SK-N-MC (cell line): ENCODE measurements around the gene CLASP1.

Source experiments
- DNase-seq: peaks from one replicate; pipeline ENCODE4 v3.0.0-alpha.2; 2011; ENCODE audit warnings: low read depth, low spot score
- H3K27ac ChIP-seq: fragments of 200-600 bp; sonication (generic); 2 replicates; pipeline ENCODE4 v1.5.1; 2016; ENCODE audit warnings: mixed run types
- H3K36me3 ChIP-seq: fragments of 200-600 bp; sonication (generic); 2 replicates; pipeline ENCODE4 v1.6.1; 2017; ENCODE audit warnings: antibody characterized with exemption, low read length, mixed read lengths; ENCODE audit not compliant: insufficient read depth
- H3K4me3 ChIP-seq: fragments of 200-600 bp; sonication (generic); 2 replicates; pipeline ENCODE4 v1.5.1; 2016
- H3K9ac ChIP-seq: fragments of 200-600 bp; sonication (generic); 2 replicates; pipeline ENCODE4 v1.8.0; 2017; ENCODE audit warnings: mixed run types, mixed read lengths; ENCODE audit not compliant: insufficient read length
- H3K9me3 ChIP-seq: fragments of 200-600 bp; sonication (generic); 2 replicates; pipeline ENCODE4 v1.6.1; 2017; ENCODE audit warnings: low read depth, mild to moderate bottlenecking, antibody characterized with exemption, low read length, moderate library complexity, mixed read lengths
- EZH2 ChIP-seq: fragments of 200-600 bp; sonication (generic); IDR thresholded peaks from one replicate; pipeline ENCODE4 v1.6.1; 2017; ENCODE audit warnings: antibody characterized with exemption
- FOXP2 ChIP-seq: optimal IDR thresholded peaks from 2 replicates; pipeline ENCODE3; 2011; ENCODE audit warnings: mild to moderate bottlenecking, moderate library complexity; ENCODE audit not compliant: insufficient read depth; ENCODE audit errors: extremely low read length, control extremely low read depth
- POLR2AphosphoS5 ChIP-seq: IDR thresholded peaks from 2 replicates; pipeline ENCODE4 v1.6.1; 2012; ENCODE audit warnings: mild to moderate bottlenecking, low read depth, low read length, borderline replicate concordance

The CLASP1 gene

DNA sequence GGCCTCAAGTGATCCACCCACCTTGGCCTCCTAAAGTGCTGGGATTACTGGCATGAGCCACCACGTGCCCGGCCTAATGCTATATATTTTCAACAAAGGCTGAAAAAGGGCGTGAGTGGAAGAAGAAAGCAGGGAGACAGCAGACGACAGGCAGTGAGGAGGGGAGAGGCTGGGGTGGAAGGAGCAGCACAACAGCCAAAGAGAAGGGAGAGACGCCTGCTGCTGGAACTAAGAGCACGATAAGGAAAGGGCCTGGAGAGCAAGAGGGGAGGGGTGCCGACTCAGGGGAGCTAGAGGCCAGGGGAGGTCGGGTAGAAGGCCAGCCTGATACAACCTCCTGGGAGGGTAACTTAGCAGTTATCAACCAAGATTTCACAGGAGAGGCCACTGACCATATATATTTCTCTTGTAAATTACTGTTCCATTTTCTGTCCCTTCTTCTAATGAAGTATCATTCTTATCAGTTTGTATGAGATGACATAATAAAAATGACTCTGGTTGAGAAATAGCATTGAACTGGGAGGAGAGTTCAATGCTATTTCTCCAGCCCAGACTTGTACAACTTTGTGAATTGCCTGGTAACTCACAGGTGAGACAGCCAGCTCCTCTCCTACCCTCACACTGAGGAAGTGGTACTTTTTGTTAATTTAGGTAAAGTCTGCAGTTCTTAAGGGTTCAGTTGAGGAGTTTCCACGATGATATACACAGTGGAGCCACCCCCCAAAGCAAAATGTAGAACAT, 124.4 kb downstream of the CLASP1 start:
- H3K36me3 ChIP-seq = peaks cover 4% of the 10 kb centered on the region; the same call in 1 of the 2 replicates

DNA sequence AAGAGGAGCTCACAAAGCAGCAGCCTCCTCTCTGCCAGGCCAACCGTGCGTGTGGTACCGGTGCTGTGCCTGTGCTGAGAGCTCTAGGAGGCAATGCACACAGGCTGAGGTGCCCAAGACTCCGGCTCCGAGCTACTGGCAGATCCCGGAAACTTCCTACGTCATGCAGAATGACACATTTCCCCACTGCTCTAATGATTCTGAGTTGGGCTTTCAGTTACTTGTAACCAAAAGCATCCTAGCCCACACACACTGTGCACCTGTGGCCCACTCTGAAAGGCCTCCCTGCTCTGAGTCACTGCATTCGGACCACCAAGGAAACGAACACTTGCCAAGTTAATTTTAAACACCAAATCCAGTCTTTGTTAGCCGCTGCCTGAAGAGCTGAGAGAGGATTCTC, 127.9 kb downstream of the CLASP1 start:
- peaks cover under 1% of the 10 kb centered on the region; the same call in 1 of the 2 replicates for H3K36me3 ChIP-seq
- no peak overlapping the region for H3K4me3 ChIP-seq
- no peak overlapping the region for H3K27ac ChIP-seq
- DNase-seq = no peak
- TF ChIP-seq POLR2AphosphoS5 (no peak), EZH2 (no peak), FOXP2 (no peak)
- no peak overlapping the region for H3K9ac ChIP-seq
- no peaks in the 10 kb centered on the region for H3K9me3 ChIP-seq

More for the DNA sequence above, 124.4 kb downstream of the CLASP1 start:
- H3K9ac ChIP-seq = no peak overlapping the region
- TF ChIP-seq FOXP2 = no peak
- no peak for TF ChIP-seq EZH2
- TF ChIP-seq POLR2AphosphoS5 = no peak
- no peak overlapping the region for H3K4me3 ChIP-seq
- no peak overlapping the region for H3K27ac ChIP-seq
- no peak for DNase-seq
- H3K9me3 ChIP-seq = no peaks in the 10 kb centered on the region

- no peaks in the 10 kb centered on the region for H3K9me3 ChIP-seq
- no peak overlapping the region for H3K9ac ChIP-seq
- DNase-seq = no peak
- peaks cover 5% of the 10 kb centered on the region; the same call in 1 of the 2 replicates for H3K36me3 ChIP-seq
- no peak for TF ChIP-seq FOXP2
- TF ChIP-seq POLR2AphosphoS5 = no peak
- TF ChIP-seq EZH2 = no peak
- H3K27ac ChIP-seq = no peak overlapping the region
- no peak overlapping the region for H3K4me3 ChIP-seq
These were observed 128.6 kb downstream of the CLASP1 start for GRCh38 chr2:121520641-121520994.

DNA sequence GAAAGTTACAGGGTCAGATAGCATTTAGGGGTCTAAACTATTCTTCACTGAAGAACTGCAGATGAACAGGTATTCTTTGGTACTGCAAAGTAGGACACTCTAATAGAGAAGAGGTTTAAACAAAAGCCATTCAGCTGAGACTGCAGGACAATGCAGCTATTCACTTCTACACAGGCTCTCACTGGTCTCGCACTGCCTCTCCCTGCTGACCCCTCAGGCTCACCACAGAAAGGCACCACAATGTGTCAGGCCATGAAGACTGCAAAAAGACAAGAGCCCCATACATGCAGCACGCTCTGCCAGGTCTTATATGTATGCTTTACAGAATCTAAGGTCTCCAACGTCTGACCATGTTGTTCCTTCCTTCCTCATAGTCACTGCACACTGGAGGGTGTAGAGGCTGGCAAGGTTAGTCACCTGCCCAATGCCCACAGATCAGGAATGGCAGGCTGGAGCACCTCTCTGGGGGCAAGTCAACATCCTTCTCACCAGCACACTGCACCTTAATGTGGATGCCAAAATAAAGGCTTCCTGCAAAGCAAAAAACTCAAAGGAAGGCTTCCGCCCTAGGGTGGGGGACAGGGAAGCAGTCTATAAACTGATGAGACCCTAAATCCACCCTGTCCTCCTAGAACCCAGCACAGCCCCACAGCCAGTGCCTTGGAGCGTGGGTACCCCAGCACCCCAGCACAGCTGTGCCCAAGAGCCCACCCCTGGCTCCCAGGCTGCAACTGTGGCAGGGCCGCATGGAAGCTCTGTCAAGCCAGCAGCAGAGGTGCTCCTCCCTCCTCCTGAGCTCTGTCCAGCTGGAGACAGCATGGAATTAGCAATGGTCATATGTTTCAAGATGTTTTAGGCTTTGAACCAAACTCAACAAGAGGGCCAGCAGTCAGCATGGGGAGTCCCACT, 129.3 kb downstream of the CLASP1 start:
- no peak for DNase-seq
- H3K9ac ChIP-seq = no peak overlapping the region
- no peaks in the 10 kb centered on the region for H3K9me3 ChIP-seq
- TF ChIP-seq FOXP2 = no peak
- TF ChIP-seq POLR2AphosphoS5 = no peak
- no peak for TF ChIP-seq EZH2
- no peak overlapping the region for H3K4me3 ChIP-seq
- H3K36me3 ChIP-seq = peaks cover 8% of the 10 kb centered on the region
- no peak overlapping the region for H3K27ac ChIP-seq

GRCh38 chr2:121519153-121519552, 130.1 kb downstream of the CLASP1 start:
- Histone ChIP-seq H3K27ac (no peak overlapping the region), H3K36me3 (peaks cover 13% of the 10 kb centered on the region), H3K9me3 (no peaks in the 10 kb centered on the region), H3K4me3 (no peak overlapping the region), H3K9ac (no peak overlapping the region)
- TF ChIP-seq POLR2AphosphoS5 = no peak
- no peak for TF ChIP-seq EZH2
- no peak for TF ChIP-seq FOXP2
- no peak for DNase-seq

- no peak overlapping the region for H3K4me3 ChIP-seq
- no peak overlapping the region for H3K27ac ChIP-seq
- no peak overlapping the region for H3K9ac ChIP-seq
- peaks cover 20% of the 10 kb centered on the region for H3K36me3 ChIP-seq
- no peaks in the 10 kb centered on the region for H3K9me3 ChIP-seq
- TF ChIP-seq EZH2 (no peak), POLR2AphosphoS5 (no peak), FOXP2 (no peak)
- DNase-seq = no peak
These were observed 135.5 kb downstream of the CLASP1 start for GRCh38 chr2:121513597-121514333.

DNA sequence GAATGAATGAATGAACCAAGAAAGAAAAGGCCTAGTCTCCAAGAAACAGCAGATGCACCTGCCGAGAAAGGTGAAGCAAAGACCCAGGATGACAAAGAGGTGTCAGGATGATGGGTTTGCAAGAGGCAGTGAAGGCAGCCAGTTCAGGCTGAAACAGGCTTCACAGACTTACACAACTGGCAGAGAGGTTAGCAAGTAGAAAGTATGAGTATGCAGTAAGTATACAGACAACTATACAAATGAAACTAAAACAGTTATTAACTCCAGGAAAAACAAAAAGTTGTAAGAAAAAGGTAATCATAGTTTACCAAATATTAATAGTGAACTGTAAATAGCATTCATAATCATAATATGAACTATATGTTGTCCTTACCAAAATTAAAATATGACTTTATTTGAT, 138.4 kb downstream of the CLASP1 start:
- TF ChIP-seq FOXP2 (no peak), EZH2 (no peak), POLR2AphosphoS5 (no peak)
- Histone ChIP-seq H3K9me3 (no peaks in the 10 kb centered on the region), H3K4me3 (no peak overlapping the region), H3K27ac (no peak overlapping the region), H3K36me3 (peaks cover 15% of the 10 kb centered on the region), H3K9ac (no peak overlapping the region)
- no peak for DNase-seq

DNA sequence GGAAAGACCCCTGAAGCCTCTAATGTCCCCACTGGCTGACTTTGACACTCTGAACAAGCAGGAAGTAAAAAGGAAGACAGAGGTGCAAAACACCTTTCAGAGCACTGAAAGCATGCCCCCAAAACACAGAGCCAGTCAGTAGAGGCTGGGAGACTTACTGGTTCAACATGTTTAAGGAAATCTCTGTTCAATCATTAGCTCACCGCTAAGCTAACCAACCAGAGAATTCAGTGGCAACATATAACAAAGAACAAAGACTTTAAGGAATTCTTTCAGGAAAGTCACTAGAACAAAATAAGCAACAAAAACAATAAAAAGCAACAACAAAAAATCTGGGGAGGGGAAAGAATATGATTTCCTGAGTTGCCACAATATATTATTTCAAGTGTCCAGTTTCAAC, 142.6 kb downstream of the CLASP1 start:
- H3K9me3 ChIP-seq = no peaks in the 10 kb centered on the region
- TF ChIP-seq FOXP2 (no peak), EZH2 (no peak), POLR2AphosphoS5 (no peak)
- H3K4me3 ChIP-seq = no peak overlapping the region
- no peak overlapping the region for H3K9ac ChIP-seq
- no peak overlapping the region for H3K27ac ChIP-seq
- peaks cover 17% of the 10 kb centered on the region for H3K36me3 ChIP-seq
- DNase-seq = no peak
